OCI-LY1 (cell line): Measurements from ENCODE around the gene CASZ1.

Source experiments
- EZH2 ChIP-seq: fragments of 200-600 bp; sonication (generic), shearing (Covaris generic); IDR thresholded peaks from 2 replicates; pipeline ENCODE4 v1.8.0; 2017; ENCODE audit warnings: borderline replicate concordance, mixed run types, mild to moderate bottlenecking, antibody characterized with exemption, low read length, moderate library complexity, mixed read lengths
- TF ChIP-seq, protein P1 (sequence below): fragments of 200-600 bp; sonication (generic), shearing (Covaris generic); IDR thresholded peaks from 2 replicates; pipeline ENCODE4 v1.5.1; 2017; ENCODE audit warnings: mild to moderate bottlenecking, antibody characterized with exemption, low read length, moderate library complexity, mixed read lengths

DNA sequence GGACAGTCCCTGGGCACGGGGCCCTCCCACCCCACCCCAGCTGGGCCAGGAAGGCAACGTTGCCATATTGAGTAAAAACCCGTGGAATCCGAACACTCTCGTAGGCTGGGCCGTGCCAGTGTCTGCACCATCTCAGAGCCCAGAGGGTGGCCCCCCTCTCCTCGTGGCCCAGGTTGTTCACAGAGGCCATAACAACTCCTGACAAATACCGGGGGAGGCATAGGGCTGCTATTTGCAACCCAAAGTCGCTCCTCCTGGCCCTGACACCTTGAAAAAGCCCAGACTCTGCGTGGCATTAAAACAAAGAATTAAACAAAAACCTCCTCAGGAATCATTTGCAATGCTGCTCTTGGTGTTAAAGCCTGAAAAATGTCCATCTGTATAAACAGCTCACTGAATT is 141.4 kb downstream of the CASZ1 start:
- TF ChIP-seq, protein P1, sequence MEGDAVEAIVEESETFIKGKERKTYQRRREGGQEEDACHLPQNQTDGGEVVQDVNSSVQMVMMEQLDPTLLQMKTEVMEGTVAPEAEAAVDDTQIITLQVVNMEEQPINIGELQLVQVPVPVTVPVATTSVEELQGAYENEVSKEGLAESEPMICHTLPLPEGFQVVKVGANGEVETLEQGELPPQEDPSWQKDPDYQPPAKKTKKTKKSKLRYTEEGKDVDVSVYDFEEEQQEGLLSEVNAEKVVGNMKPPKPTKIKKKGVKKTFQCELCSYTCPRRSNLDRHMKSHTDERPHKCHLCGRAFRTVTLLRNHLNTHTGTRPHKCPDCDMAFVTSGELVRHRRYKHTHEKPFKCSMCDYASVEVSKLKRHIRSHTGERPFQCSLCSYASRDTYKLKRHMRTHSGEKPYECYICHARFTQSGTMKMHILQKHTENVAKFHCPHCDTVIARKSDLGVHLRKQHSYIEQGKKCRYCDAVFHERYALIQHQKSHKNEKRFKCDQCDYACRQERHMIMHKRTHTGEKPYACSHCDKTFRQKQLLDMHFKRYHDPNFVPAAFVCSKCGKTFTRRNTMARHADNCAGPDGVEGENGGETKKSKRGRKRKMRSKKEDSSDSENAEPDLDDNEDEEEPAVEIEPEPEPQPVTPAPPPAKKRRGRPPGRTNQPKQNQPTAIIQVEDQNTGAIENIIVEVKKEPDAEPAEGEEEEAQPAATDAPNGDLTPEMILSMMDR = no peak
- no peak for TF ChIP-seq EZH2
